HEK293 (cell line): ENCODE results near the gene LYZL1.
"Not testable (repeated sequence)": the region's sequence is repeated elsewhere in the genome, so short reads cannot be mapped to it uniquely, and the experiment has no call there.

ENCODE experiments used
- CTCF ChIA-PET: fragments of 350-600 bp; formaldehyde crosslinking; extraction: SDS; loops from one replicate; lab custom pipeline; 2021; ENCODE audit warnings: antibody characterized with exemption; lab: Yijun Ruan, JAX
- POLR2A ChIA-PET: fragments of 300-600 bp; formaldehyde crosslinking; extraction: SDS; loops from one replicate; lab custom pipeline; 2020; ENCODE audit warnings: antibody characterized with exemption, inconsistent platforms; lab: Yijun Ruan, JAX
- H3K27ac ChIP-seq: fragments of 200-500 bp; sonication (Bioruptor generic); 2 replicates; pipeline ENCODE4 v1.5.1; 2014; ENCODE audit warnings: low read depth, low read length, control low read depth, inconsistent platforms; ENCODE audit errors: extremely low read depth
- H3K36me3 ChIP-seq, 2 experiments: fragments of 200-500 bp in 1 of 2; sonication (Bioruptor generic) in 1 of 2; 1 replicate in 1 of 2; 2 replicates in 1 of 2; pipeline ENCODE4 v1.5.1; 2014 to 2017; ENCODE audit warnings: inconsistent platforms in 2 of 2, low read length in 2 of 2; ENCODE audit not compliant: control insufficient read depth in 2 of 2, insufficient read depth in 1 of 2
- H3K4me1 ChIP-seq: fragments of 200-500 bp; sonication (Bioruptor generic); 2 replicates; pipeline ENCODE4 v1.5.1; 2014; ENCODE audit warnings: mild to moderate bottlenecking, low read length, inconsistent platforms; ENCODE audit not compliant: control insufficient read depth, insufficient read depth
- H3K4me3 ChIP-seq: 2 replicates; pipeline ENCODE4 v1.5.1; 2011; ENCODE audit warnings: low read depth, mild to moderate bottlenecking, control low read depth, low read length, moderate library complexity
- H3K9me3 ChIP-seq: fragments of 200-500 bp; sonication (Bioruptor generic); 2 replicates; pipeline ENCODE4 v1.5.1; 2014; ENCODE audit warnings: low read depth, low read length, inconsistent platforms; ENCODE audit not compliant: control insufficient read depth, insufficient read depth
- HOXC10 ChIP-seq: sonication (generic); formaldehyde crosslinking; IDR thresholded peaks from 2 replicates; pipeline ENCODE4 v1.8.1; 2023; ENCODE audit warnings: mild to moderate bottlenecking, missing genetic modification reagents
- KLF1 ChIP-seq: fragments of 450-650 bp; formaldehyde crosslinking; IDR thresholded peaks from 2 replicates; pipeline ENCODE4 v1.5.1; 2016; ENCODE audit warnings: missing biosample characterization, missing genetic modification characterization
- SCRT1 ChIP-seq: fragments of 450-650 bp; formaldehyde crosslinking; IDR thresholded peaks from 2 replicates; pipeline ENCODE4 v1.5.1; 2016; ENCODE audit warnings: missing biosample characterization, missing genetic modification characterization, borderline replicate concordance
- SP7 ChIP-seq: fragments of 450-650 bp; formaldehyde crosslinking; IDR thresholded peaks from 2 replicates; pipeline ENCODE4 v1.5.1; 2016; ENCODE audit warnings: missing biosample characterization, missing genetic modification characterization
- TCF7L2 ChIP-seq: IDR thresholded peaks from 2 replicates; pipeline ENCODE4 v1.6.1; 2011; ENCODE audit warnings: low read depth, mild to moderate bottlenecking, inconsistent platforms, low read length, moderate library complexity, borderline replicate concordance
- ZFP41 ChIP-seq: fragments of 450-650 bp; formaldehyde crosslinking; IDR thresholded peaks from 2 replicates; pipeline ENCODE4 v1.5.1; 2016; ENCODE audit warnings: missing biosample characterization, missing genetic modification characterization, borderline replicate concordance
- ZNF112 ChIP-seq: fragments of 450-650 bp; formaldehyde crosslinking; IDR thresholded peaks from 2 replicates; pipeline ENCODE4 v1.5.0; 2017; ENCODE audit warnings: missing biosample characterization, missing genetic modification characterization
- ZNF121 ChIP-seq: fragments of 450-650 bp; formaldehyde crosslinking; IDR thresholded peaks from 2 replicates; pipeline ENCODE4 v1.5.1; 2016; ENCODE audit warnings: missing biosample characterization, missing genetic modification characterization
- ZNF223 ChIP-seq: fragments of 450-650 bp; formaldehyde crosslinking; IDR thresholded peaks from 2 replicates; pipeline ENCODE4 v1.5.1; 2016; ENCODE audit warnings: missing biosample characterization, missing genetic modification characterization
- ZNF521 ChIP-seq: fragments of 450-650 bp; formaldehyde crosslinking; IDR thresholded peaks from 2 replicates; pipeline ENCODE4 v1.5.1; 2017; ENCODE audit warnings: missing biosample characterization, mild to moderate bottlenecking, missing genetic modification characterization
- ZNF610 ChIP-seq: fragments of 450-650 bp; formaldehyde crosslinking; IDR thresholded peaks from 2 replicates; pipeline ENCODE4 v1.5.1; 2016; ENCODE audit warnings: missing biosample characterization, missing genetic modification characterization, borderline replicate concordance
- ZNF623 ChIP-seq: fragments of 450-650 bp; formaldehyde crosslinking; IDR thresholded peaks from 2 replicates; pipeline ENCODE4 v1.5.1; 2016; ENCODE audit warnings: missing biosample characterization, missing genetic modification characterization
- ZNF654 ChIP-seq: fragments of 450-650 bp; formaldehyde crosslinking; IDR thresholded peaks from 2 replicates; pipeline ENCODE4 v1.5.1; 2016; ENCODE audit warnings: low read depth, missing biosample characterization, missing genetic modification characterization
- ZNF660 ChIP-seq: fragments of 450-650 bp; IDR thresholded peaks from 2 replicates; pipeline ENCODE4 v1.5.1; 2018; ENCODE audit warnings: missing biosample characterization, mild to moderate bottlenecking, missing genetic modification characterization
- ZNF701 ChIP-seq: fragments of 450-650 bp; formaldehyde crosslinking; IDR thresholded peaks from 2 replicates; pipeline ENCODE4 v1.5.1; 2016; ENCODE audit warnings: missing biosample characterization, missing genetic modification characterization
- ZNF768 ChIP-seq: fragments of 450-650 bp; formaldehyde crosslinking; IDR thresholded peaks from 2 replicates; pipeline ENCODE4 v1.5.1; 2018; ENCODE audit warnings: missing biosample characterization, mild to moderate bottlenecking, missing genetic modification characterization
- TF ChIP-seq, protein P1 (sequence below): fragments of 450-650 bp; formaldehyde crosslinking; IDR thresholded peaks from 2 replicates; pipeline ENCODE4 v1.5.1; 2016; ENCODE audit warnings: missing biosample characterization, missing genetic modification characterization
- TF ChIP-seq, protein P2 (sequence below): fragments of 450-650 bp; formaldehyde crosslinking; IDR thresholded peaks from 2 replicates; pipeline ENCODE4 v1.5.1; 2017; ENCODE audit warnings: missing biosample characterization, missing genetic modification characterization
- TF ChIP-seq, protein P3 (sequence below): fragments of 450-650 bp; formaldehyde crosslinking; IDR thresholded peaks from 2 replicates; pipeline ENCODE4 v1.5.1; 2017; ENCODE audit warnings: missing biosample characterization, mild to moderate bottlenecking, missing genetic modification characterization, moderate library complexity

Gene LYZL1

DNA sequence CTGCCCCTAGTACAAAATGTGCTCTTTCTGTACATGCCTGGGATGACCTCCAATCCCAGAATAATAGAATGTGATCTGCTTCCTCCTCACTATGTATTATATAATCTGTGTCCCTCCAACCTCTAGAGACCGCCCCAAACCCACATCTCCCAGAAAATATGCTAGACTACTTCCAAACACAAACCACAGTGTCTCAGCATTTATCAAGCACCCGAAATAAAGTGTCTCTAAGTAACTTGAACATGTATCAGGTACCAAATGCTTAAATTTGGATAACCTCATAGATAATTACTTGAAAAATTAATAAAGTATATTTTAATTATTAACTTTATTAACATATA lies 16.1 kb downstream of the LYZL1 start (continued):
- TF ChIP-seq, protein P1, sequence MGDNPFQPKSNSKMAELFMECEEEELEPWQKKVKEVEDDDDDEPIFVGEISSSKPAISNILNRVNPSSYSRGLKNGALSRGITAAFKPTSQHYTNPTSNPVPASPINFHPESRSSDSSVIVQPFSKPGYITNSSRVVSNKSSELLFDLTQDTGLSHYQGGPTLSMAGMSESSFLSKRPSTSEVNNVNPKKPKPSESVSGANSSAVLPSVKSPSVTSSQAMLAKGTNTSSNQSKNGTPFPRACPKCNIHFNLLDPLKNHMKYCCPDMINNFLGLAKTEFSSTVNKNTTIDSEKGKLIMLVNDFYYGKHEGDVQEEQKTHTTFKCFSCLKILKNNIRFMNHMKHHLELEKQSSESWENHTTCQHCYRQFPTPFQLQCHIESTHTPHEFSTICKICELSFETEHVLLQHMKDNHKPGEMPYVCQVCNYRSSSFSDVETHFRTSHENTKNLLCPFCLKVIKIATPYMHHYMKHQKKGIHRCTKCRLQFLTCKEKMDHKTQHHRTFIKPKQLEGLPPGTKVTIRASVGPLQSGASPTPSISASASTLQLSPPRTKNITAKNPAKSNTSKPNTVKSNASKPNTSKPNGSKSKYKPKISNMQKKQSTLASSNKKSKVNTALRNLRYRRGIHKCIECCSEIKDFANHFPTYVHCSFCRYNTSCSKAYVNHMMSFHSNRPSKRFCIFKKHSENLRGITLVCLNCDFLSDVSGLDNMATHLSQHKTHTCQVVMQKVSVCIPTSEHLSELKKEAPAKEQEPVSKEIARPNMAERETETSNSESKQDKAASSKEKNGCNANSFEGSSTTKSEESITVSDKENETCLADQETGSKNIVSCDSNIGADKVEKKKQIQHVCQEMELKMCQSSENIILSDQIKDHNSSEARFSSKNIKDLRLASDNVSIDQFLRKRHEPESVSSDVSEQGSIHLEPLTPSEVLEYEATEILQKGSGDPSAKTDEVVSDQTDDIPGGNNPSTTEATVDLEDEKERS = no peak
- no peak for TF ChIP-seq ZNF623 (tag by site-specific recombination)
- TF ChIP-seq ZNF701 (tag by site-specific recombination) = no peak
- no peak for TF ChIP-seq ZNF768

DNA sequence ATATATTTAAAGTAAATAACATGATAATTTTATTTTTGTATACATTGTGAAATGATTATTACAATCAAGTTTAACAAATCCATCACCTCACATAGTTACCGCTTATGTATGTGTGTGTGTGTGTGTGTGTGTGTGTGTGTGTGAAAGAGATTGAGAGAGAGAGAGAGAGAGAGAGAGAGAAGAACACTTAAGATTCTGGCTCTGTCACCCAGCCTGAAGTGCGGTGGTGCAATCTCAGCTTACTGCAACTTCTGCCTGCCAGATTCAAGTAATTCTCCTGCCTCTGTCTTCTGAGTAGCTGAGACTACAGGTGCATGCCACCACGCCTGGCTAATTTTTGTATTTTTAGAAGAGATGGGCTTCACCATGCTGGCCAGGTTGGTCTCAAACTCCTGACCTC lies 17.8 kb downstream of the LYZL1 start:
- Histone ChIP-seq H3K27ac (no peak overlapping the region), H3K9me3 (no peaks in the 10 kb centered on the region; the same call in 1 of the 2 replicates), H3K36me3 (no peaks in the 10 kb centered on the region), H3K4me3 (no peak overlapping the region), H3K4me1 (no peaks in the 10 kb centered on the region; the same call in 1 of the 2 replicates)
- TF ChIP-seq, protein P2, sequence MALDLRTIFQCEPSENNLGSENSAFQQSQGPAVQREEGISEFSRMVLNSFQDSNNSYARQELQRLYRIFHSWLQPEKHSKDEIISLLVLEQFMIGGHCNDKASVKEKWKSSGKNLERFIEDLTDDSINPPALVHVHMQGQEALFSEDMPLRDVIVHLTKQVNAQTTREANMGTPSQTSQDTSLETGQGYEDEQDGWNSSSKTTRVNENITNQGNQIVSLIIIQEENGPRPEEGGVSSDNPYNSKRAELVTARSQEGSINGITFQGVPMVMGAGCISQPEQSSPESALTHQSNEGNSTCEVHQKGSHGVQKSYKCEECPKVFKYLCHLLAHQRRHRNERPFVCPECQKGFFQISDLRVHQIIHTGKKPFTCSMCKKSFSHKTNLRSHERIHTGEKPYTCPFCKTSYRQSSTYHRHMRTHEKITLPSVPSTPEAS (tag by site-specific recombination) = peak; percentile 49; the same call in 1 of the 2 replicates
- no peak for TF ChIP-seq SCRT1 (tag by site-specific recombination)
- no peak for TF ChIP-seq ZNF112
- ChIA-PET CTCF (interaction anchor here (0.6 to 5.0 kb wide), 6 partner anchors 11 to 1309 kb away, joined by 3 to 49 read pairs (median 4); no protein-coding TSS in a partner anchor), POLR2A (interaction anchor here (0.6 kb wide), 1 partner anchor 184 kb away, joined by 4 read pairs; no protein-coding TSS in a partner anchor)

DNA sequence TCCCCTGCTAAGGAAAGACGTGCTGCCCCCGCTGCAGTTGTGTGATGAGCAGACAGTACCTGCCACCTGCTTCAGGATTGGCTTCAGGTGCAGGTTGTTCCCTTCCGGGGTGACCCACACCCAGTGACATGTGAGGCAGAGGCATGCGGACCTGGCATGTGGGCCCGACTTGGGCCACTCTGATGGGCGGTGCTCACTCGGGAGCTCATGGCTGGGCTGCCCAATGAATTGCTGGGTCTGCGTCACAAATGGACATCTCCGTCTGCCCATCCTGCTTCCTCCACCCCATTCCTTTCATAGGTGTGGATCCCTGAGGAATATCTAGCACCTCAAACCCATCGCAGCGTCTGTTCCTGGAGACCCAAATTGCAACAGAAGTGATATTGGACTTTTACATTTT lies 19.3 kb downstream of the LYZL1 start:
- CTCF ChIA-PET, H3K4me3 ChIP-seq, POLR2A ChIA-PET, H3K27ac ChIP-seq, H3K4me1 ChIP-seq, H3K36me3 ChIP-seq, H3K9me3 ChIP-seq: not testable (repeated sequence)

DNA sequence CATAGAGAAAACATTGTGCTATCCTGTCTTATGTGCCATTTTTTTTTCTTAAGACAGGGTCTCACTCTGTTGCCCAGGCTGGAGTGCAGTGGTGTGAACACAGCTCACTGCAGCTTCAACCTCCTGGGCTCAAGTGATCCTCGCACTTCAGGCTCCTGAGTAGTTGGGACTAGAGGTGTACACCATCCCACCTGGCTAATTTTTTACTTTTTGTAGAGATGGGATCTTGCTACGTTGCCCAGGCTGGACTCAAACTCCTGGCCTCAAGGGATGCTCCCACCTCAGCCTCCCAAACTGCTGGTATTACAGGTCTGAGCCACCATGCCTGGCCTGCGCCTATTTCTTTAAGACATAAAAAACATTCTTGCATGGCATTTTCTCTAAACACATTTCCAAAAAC lies 20.6 kb downstream of the LYZL1 start:
- Histone ChIP-seq H3K36me3 (no peaks in the 10 kb centered on the region), H3K27ac (no peak overlapping the region), H3K4me3 (no peak overlapping the region), H3K9me3 (no peaks in the 10 kb centered on the region), H3K4me1 (no peaks in the 10 kb centered on the region)
- ChIA-PET CTCF (no interaction called here), POLR2A (no interaction called here)
- TF ChIP-seq ZNF121 (peak; percentile 93), SP7 (tag by site-specific recombination) (no peak)

DNA sequence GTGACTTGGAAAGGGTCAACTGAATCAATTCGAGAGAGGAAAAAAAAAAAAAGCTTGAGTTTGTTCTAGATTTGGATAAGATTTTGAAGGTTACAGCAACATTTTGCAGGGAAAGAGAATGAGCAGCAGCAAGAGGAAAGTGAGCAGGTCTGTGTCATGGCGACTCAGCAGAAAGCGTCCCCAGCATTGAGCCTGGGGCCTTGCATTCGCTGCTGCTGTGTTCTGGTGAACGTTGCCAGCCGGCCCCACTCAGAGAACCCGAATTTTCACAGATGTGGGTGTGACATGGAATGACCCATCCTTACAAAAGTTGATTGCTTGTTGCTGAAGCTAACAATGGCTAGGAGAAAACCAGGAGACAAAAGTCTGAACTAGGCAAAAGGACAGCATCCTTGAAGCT lies 21.6 kb downstream of the LYZL1 start:
- POLR2A ChIA-PET = interaction anchor here (0.5 kb wide), 1 partner anchor 665 kb away, joined by 3 read pairs; no protein-coding TSS in a partner anchor
- H3K27ac ChIP-seq, H3K4me1 ChIP-seq, CTCF ChIA-PET, H3K4me3 ChIP-seq, H3K9me3 ChIP-seq, H3K36me3 ChIP-seq: not testable (repeated sequence)

DNA sequence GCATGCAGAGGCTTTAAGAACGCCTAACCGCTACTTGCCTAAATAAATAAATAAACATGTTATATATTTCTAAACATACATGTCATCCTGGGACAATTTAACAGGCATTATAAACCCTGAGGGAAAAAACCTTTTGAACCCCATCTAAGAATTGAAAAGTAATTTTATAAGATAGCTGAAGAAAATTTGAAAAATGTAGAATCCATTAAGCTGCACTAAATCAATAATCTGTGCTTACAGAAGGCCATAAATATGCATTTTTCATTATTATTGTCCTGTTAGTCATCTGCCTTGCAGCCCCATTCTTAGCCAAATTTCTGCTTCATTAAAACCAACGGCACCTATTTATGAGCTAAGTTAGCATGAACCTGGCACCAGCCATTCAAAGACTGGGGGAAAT lies 24.2 kb downstream of the LYZL1 start:
- H3K9me3 ChIP-seq = no peaks in the 10 kb centered on the region
- ChIA-PET POLR2A (no interaction called here), CTCF (interaction anchor here (1.2 to 1.3 kb wide), 2 partner anchors 8 to 76 kb away, joined by 3 to 6 read pairs; no protein-coding TSS in a partner anchor)
- no peak overlapping the region for H3K4me3 ChIP-seq
- no peaks in the 10 kb centered on the region for H3K36me3 ChIP-seq
- no peak overlapping the region for H3K27ac ChIP-seq
- peaks cover 5% of the 10 kb centered on the region; the same call in 1 of the 2 replicates for H3K4me1 ChIP-seq
- TF ChIP-seq HOXC10 (CRISPR knock-in tag) = no peak
- TF ChIP-seq ZNF654 = no peak
- no peak for TF ChIP-seq ZNF610 (tag by site-specific recombination)
- no peak for TF ChIP-seq ZNF223 (tag by site-specific recombination)
- no peak for TF ChIP-seq KLF1 (tag by site-specific recombination)
- TF ChIP-seq TCF7L2 = no peak
- TF ChIP-seq, protein P3, sequence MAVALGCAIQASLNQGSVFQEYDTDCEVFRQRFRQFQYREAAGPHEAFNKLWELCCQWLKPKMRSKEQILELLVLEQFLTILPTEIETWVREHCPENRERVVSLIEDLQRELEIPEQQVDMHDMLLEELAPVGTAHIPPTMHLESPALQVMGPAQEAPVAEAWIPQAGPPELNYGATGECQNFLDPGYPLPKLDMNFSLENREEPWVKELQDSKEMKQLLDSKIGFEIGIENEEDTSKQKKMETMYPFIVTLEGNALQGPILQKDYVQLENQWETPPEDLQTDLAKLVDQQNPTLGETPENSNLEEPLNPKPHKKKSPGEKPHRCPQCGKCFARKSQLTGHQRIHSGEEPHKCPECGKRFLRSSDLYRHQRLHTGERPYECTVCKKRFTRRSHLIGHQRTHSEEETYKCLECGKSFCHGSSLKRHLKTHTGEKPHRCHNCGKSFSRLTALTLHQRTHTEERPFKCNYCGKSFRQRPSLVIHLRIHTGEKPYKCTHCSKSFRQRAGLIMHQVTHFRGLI (tag by site-specific recombination) = no peak
- TF ChIP-seq ZNF521 = no peak
- TF ChIP-seq ZNF660 (tag by site-specific recombination) = no peak
- TF ChIP-seq ZFP41 (tag by site-specific recombination) = no peak
